Measurements from ENCODE around the gene BAZ2B.

DNA sequence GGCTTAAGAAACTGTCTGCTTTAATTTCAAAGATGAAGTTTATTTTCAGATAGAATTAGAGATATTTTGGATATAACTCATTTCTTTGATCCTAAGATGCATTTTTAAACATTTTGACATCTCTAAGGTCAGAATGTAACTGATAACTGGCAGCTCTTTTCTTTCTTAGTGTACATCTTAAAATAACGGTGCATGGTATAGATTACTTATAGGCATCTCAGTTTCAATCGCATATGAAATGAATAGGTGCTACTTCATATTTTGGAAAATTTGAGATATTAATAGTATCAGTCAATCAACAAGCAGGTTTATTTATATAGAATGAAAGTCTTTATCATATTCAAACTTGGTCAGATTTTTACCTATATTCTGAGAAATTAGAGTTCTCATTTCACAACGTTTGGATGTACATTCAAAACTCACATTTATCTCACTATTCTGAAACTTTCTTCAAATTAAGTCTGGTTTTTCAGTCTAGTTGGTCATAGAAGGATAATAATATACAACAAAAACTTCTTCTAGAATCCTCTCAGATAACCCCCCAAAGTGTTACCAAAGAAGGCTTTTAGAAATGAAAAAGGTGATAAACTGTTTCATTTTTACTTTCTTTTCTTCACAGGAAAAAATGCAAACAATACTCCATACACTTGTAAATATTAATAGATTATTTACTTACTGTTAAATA lies 207.1 kb downstream of the BAZ2B start:
- TF ChIP-seq, protein P1, sequence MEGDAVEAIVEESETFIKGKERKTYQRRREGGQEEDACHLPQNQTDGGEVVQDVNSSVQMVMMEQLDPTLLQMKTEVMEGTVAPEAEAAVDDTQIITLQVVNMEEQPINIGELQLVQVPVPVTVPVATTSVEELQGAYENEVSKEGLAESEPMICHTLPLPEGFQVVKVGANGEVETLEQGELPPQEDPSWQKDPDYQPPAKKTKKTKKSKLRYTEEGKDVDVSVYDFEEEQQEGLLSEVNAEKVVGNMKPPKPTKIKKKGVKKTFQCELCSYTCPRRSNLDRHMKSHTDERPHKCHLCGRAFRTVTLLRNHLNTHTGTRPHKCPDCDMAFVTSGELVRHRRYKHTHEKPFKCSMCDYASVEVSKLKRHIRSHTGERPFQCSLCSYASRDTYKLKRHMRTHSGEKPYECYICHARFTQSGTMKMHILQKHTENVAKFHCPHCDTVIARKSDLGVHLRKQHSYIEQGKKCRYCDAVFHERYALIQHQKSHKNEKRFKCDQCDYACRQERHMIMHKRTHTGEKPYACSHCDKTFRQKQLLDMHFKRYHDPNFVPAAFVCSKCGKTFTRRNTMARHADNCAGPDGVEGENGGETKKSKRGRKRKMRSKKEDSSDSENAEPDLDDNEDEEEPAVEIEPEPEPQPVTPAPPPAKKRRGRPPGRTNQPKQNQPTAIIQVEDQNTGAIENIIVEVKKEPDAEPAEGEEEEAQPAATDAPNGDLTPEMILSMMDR (IDR thresholded peaks at IDR 0.05 in 8 of 11, conservative IDR thresholded peaks at IDR 0.05 in 3 of 11): no peak
- no peak for TF ChIP-seq POLR2AphosphoS5 (IDR thresholded peaks at IDR 0.05)
